Measurements from ENCODE around the gene PMEPA1. TPM values are rescaled to one million over a fixed set of nuclear protein-coding genes. Genes with fewer than 3 reads are reported as not detected.

Gene PMEPA1
- total and polyA plus RNA-seq, 2 donors (not counting 1 experiment from before 2014, with no cell fraction given) = 9.9 to 37.4 TPM

DNA sequence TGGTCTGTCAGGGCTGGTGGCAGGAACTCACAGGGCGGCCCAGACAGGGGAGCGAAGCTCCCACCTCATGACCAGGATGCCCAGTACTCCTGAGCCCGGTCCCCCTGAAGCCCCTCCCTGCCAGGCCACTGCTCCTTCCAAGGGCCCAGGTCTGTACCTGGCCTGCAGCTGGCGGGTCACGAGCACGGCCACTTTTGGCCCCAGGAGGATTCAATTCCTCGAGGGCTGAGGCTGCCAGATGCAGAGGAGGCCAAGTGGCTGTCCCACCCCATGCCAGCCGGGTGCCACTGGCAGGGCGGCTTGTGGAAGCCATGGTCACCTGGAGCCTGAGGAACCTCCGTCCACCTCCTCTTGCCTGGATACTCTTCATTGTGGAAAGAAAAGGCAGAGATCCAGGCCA lies 17.4 kb downstream of the PMEPA1 start:
- ATAC-seq (ENCODE audit: low read depth) (no peak), DNase-seq (no peak)
- no peak overlapping the region for H2AFZ ChIP-seq (ENCODE audit: insufficient read depth, low read depth, low read length, poor library complexity, severe bottlenecking)
- peaks cover 86% of the 10 kb centered on the region for H3K4me1 Mint-ChIP-seq
- H3K4me3 ChIP-seq (ENCODE audit: control extremely low read depth in 1 of 5, extremely low read depth in 1 of 5, insufficient read depth in 1 of 5, low read depth in 2 of 5, low read length in 4 of 5) = no peak overlapping the region
- H3K36me3 ChIP-seq (replicated peaks in 1 of 2; ENCODE audit: control extremely low read depth in 1 of 2, control insufficient read depth in 1 of 2, extremely low read depth in 1 of 2, insufficient read depth in 2 of 2, low read length in 1 of 2) = peaks cover 0 to 14% of the 10 kb centered on the region in 2 experiments
- no peak overlapping the region for H3K4me3 Mint-ChIP-seq
- intact Hi-C loops (cut with micrococcal nuclease) = no loop called here
- ChIA-PET POLR2A (no interaction called here), CTCF (interaction anchor here (1.3 to 3.6 kb wide), 3 partner anchors 10 to 395 kb away, joined by 3 to 16 read pairs (median 16); no protein-coding TSS in a partner anchor)
- no peaks in the 10 kb centered on the region for H3K27me3 Mint-ChIP-seq
- H3K9me3 Mint-ChIP-seq (ENCODE audit: insufficient read depth) = no peaks in the 10 kb centered on the region
- no peak overlapping the region for H3K9ac ChIP-seq (ENCODE audit: low read length)
- TF ChIP-seq, protein P1, sequence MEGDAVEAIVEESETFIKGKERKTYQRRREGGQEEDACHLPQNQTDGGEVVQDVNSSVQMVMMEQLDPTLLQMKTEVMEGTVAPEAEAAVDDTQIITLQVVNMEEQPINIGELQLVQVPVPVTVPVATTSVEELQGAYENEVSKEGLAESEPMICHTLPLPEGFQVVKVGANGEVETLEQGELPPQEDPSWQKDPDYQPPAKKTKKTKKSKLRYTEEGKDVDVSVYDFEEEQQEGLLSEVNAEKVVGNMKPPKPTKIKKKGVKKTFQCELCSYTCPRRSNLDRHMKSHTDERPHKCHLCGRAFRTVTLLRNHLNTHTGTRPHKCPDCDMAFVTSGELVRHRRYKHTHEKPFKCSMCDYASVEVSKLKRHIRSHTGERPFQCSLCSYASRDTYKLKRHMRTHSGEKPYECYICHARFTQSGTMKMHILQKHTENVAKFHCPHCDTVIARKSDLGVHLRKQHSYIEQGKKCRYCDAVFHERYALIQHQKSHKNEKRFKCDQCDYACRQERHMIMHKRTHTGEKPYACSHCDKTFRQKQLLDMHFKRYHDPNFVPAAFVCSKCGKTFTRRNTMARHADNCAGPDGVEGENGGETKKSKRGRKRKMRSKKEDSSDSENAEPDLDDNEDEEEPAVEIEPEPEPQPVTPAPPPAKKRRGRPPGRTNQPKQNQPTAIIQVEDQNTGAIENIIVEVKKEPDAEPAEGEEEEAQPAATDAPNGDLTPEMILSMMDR (IDR thresholded peaks at IDR 0.05) = no peak
- no peak for TF ChIP-seq EZH2 (IDR thresholded peaks at IDR 0.05; ENCODE audit: borderline replicate concordance, insufficient read depth, low read depth, low read length, poor library complexity, severe bottlenecking)
- WGBS (ENCODE audit: insufficient coverage) = 66% methylated on average over 10 of the region's 10 CpGs
- H4K20me1 ChIP-seq (ENCODE audit: control insufficient read depth, insufficient read depth, low read length, poor library complexity, severe bottlenecking) = peaks cover 99% of the 10 kb centered on the region
- H3K27ac Mint-ChIP-seq = no peak overlapping the region
- H3K9me3 ChIP-seq (ENCODE audit: control extremely low read depth in 1 of 3, control insufficient read depth in 2 of 3, insufficient read depth in 1 of 3, low read length in 2 of 3) = no peaks in the 10 kb centered on the region
- H3K79me2 ChIP-seq (ENCODE audit: control insufficient read depth, insufficient read depth, low read length) = peaks cover 100% of the 10 kb centered on the region
- no peaks in the 10 kb centered on the region for H3K27me3 ChIP-seq (replicated peaks in 1 of 4; ENCODE audit: control extremely low read depth in 1 of 4, control insufficient read depth in 3 of 4, insufficient read depth in 4 of 4, low read length in 3 of 4)
- H3K4me1 ChIP-seq (ENCODE audit: control insufficient read depth in 2 of 2, insufficient read depth in 2 of 2, low read length in 2 of 2) = peaks cover 85 to 98% of the 10 kb centered on the region in 2 donors
- H3K27ac ChIP-seq (ENCODE audit: low read length in 2 of 2) = no peak overlapping the region
- peak overlapping the region; percentile 63 for H3K4me2 ChIP-seq (replicated peaks; ENCODE audit: low read depth, low read length, poor library complexity, severe bottlenecking)

- CTCF ChIA-PET = interaction anchor here (0.9 to 3.6 kb wide), 4 partner anchors 10 to 488 kb away, joined by 3 to 16 read pairs (median 10); no protein-coding TSS in a partner anchor
- peak overlapping the region; percentile 59 for H3K27ac Mint-ChIP-seq
- no peaks in the 10 kb centered on the region for H3K9me3 Mint-ChIP-seq (ENCODE audit: insufficient read depth)
- H3K4me3 Mint-ChIP-seq = peak overlapping the region; percentile 58
- WGBS (ENCODE audit: insufficient coverage) = 23% methylated on average over 11 of the region's 12 CpGs
- Histone ChIP-seq H3K4me2 (replicated peaks; ENCODE audit: low read depth, low read length, poor library complexity, severe bottlenecking) (peak overlapping the region; percentile 63), H3K36me3 (replicated peaks in 1 of 2; ENCODE audit: control extremely low read depth in 1 of 2, control insufficient read depth in 1 of 2, extremely low read depth in 1 of 2, insufficient read depth in 2 of 2, low read length in 1 of 2) (peaks cover 0 to 14% of the 10 kb centered on the region in 2 experiments), H2AFZ (ENCODE audit: insufficient read depth, low read depth, low read length, poor library complexity, severe bottlenecking) (no peak overlapping the region), H3K4me1 (ENCODE audit: control insufficient read depth in 2 of 2, insufficient read depth in 2 of 2, low read length in 2 of 2) (peaks cover 85 to 98% of the 10 kb centered on the region in 2 donors), H3K9ac (ENCODE audit: low read length) (no peak overlapping the region), H3K9me3 (ENCODE audit: control extremely low read depth in 1 of 3, control insufficient read depth in 2 of 3, insufficient read depth in 1 of 3, low read length in 2 of 3) (no peaks in the 10 kb centered on the region), H3K27ac (ENCODE audit: low read length in 2 of 2) (peak overlapping the region in 1 of 2 donors; percentile 29), H3K27me3 (replicated peaks in 1 of 4; ENCODE audit: control extremely low read depth in 1 of 4, control insufficient read depth in 3 of 4, insufficient read depth in 4 of 4, low read length in 3 of 4) (no peaks in the 10 kb centered on the region), H3K79me2 (ENCODE audit: control insufficient read depth, insufficient read depth, low read length) (peaks cover 100% of the 10 kb centered on the region), H3K4me3 (ENCODE audit: control extremely low read depth in 1 of 5, extremely low read depth in 1 of 5, insufficient read depth in 1 of 5, low read depth in 2 of 5, low read length in 4 of 5) (no peak overlapping the region), H4K20me1 (ENCODE audit: control insufficient read depth, insufficient read depth, low read length, poor library complexity, severe bottlenecking) (peaks cover 99% of the 10 kb centered on the region)
- H3K27me3 Mint-ChIP-seq = no peaks in the 10 kb centered on the region
- intact Hi-C loops (cut with micrococcal nuclease) = no loop called here
- POLR2A ChIA-PET = interaction anchor here (0.9 kb wide), 1 partner anchor 11 kb away, joined by 3 read pairs; no protein-coding TSS in a partner anchor
- H3K4me1 Mint-ChIP-seq = peaks cover 86% of the 10 kb centered on the region
- DNase-seq (no peak), ATAC-seq (ENCODE audit: low read depth) (no peak)
- TF ChIP-seq, protein P1 (IDR thresholded peaks at IDR 0.05) = no peak
- no peak for TF ChIP-seq EZH2 (IDR thresholded peaks at IDR 0.05; ENCODE audit: borderline replicate concordance, insufficient read depth, low read depth, low read length, poor library complexity, severe bottlenecking)
Observed at GRCh38 chr20:57691699-57692098, 18.1 kb downstream of the PMEPA1 start.
